DND-41 (cell line): ENCODE results near the gene PLSCR2.

ENCODE experiments used
- CTCF ChIP-seq: IDR thresholded peaks from 2 replicates; pipeline ENCODE4 v1.5.1; 2012; ENCODE audit warnings: borderline replicate concordance, low read length, moderate library complexity, mild to moderate bottlenecking; ENCODE audit not compliant: poor library complexity, severe bottlenecking; ENCODE audit errors: extremely low read depth
- EZH2 ChIP-seq: IDR thresholded peaks from 3 replicates; pipeline ENCODE4 v1.6.1; 2012; ENCODE audit warnings: borderline replicate concordance, low read depth, mild to moderate bottlenecking, moderate library complexity, low read length, inconsistent platforms; ENCODE audit not compliant: severe bottlenecking

GRCh38 chr3:146493221-146493620 is 23.9 kb upstream of the PLSCR2 start:
- no peak for TF ChIP-seq CTCF
- TF ChIP-seq EZH2, result no peak
